H1 (cell line): ENCODE data around the gene DHX58. TPM values are rescaled to one million over a fixed set of nuclear protein-coding genes. Genes with fewer than 3 reads are reported as not detected.

Experiments
- CTCF ChIA-PET: fragments of 300-600 bp; sonication (Branson Sonifier 250); formaldehyde crosslinking; loops from one replicate; lab custom pipeline; 2021; ENCODE audit not compliant: partially characterized antibody; lab: Charles Lee
- POLR2A ChIA-PET: fragments of 300-600 bp; sonication (Branson Sonifier 250); formaldehyde crosslinking; loops from one replicate; lab custom pipeline; 2021; ENCODE audit warnings: inconsistent platforms; ENCODE audit not compliant: partially characterized antibody; lab: Charles Lee
- DNase-seq, 2 experiments: peaks; one replicate each; pipeline versions ENCODE4 v3.0.0 to v3.0.0-alpha.2; 2010 to 2022; ENCODE audit warnings: low spot score in 2 of 2, low read depth in 1 of 2, mixed read lengths in 1 of 2
- FAIRE-seq: peaks from 2 replicates; lab custom pipeline; 2011; peaks lifted over from hg19 to GRCh38; lab: Jason Lieb, UNC
- H2AFZ ChIP-seq: 2 replicates; pipeline ENCODE4 v1.8.1; 2012; ENCODE audit warnings: low read length, inconsistent platforms
- H2AK5ac ChIP-seq: 2 replicates; pipeline ENCODE4 v1.6.1; 2013; ENCODE audit warnings: low read depth, low read length
- H2BK120ac ChIP-seq: replicated peaks from 2 replicates; pipeline ENCODE3; 2013; ENCODE audit warnings: low read depth, low read length, inconsistent platforms
- H2BK12ac ChIP-seq: 2 replicates; pipeline ENCODE4 v1.6.1; 2013; ENCODE audit warnings: low read depth, low read length
- H2BK15ac ChIP-seq: 2 replicates; pipeline ENCODE4 v1.6.1; 2013; ENCODE audit warnings: low read length
- H2BK20ac ChIP-seq: 2 replicates; pipeline ENCODE4 v1.6.1; 2013; ENCODE audit warnings: low read length
- H2BK5ac ChIP-seq: 2 replicates; pipeline ENCODE4 v1.6.1; 2013; ENCODE audit warnings: low read depth, low read length
- H3K14ac ChIP-seq: 2 replicates; pipeline ENCODE4 v1.6.1; 2013; ENCODE audit warnings: inconsistent platforms; ENCODE audit not compliant: insufficient read length
- H3K18ac ChIP-seq: 2 replicates; pipeline ENCODE4 v1.6.1; 2013; ENCODE audit warnings: low read length; ENCODE audit errors: extremely low read depth
- H3K23ac ChIP-seq: 2 replicates; pipeline ENCODE4 v1.6.1; 2013; ENCODE audit warnings: inconsistent platforms; ENCODE audit not compliant: insufficient read length
- H3K23me2 ChIP-seq: 2 replicates; pipeline ENCODE4 v1.6.1; 2013; ENCODE audit warnings: low read depth, low read length
- H3K27ac ChIP-seq: 2 replicates; pipeline ENCODE4 v1.6.1; 2011; ENCODE audit warnings: low read depth, low read length, inconsistent platforms
- H3K27me3 ChIP-seq, 4 experiments: replicated peaks in 1 of 4; 1 replicate in 1 of 4; 2 replicates in 3 of 4; pipeline versions ENCODE4 v1.6.1 to v1.8.1; 2011 to 2013; ENCODE audit warnings: low read length in 3 of 4, mild to moderate bottlenecking in 3 of 4, inconsistent platforms in 2 of 4, mixed read lengths in 2 of 4, moderate library complexity in 1 of 4; ENCODE audit not compliant: control insufficient read depth in 3 of 4, insufficient read depth in 3 of 4; ENCODE audit errors: extremely low read depth in 1 of 4
- H3K36me3 ChIP-seq, 4 experiments: 2 replicates each; pipeline versions ENCODE4 v1.6.1 to v1.8.1; 2011 to 2013; ENCODE audit warnings: mild to moderate bottlenecking in 4 of 4, low read length in 3 of 4, moderate library complexity in 2 of 4, control low read depth in 1 of 4, inconsistent platforms in 1 of 4; ENCODE audit not compliant: insufficient read depth in 4 of 4, control insufficient read depth in 2 of 4
- H3K4ac ChIP-seq: replicated peaks from 2 replicates; pipeline ENCODE3; 2013; ENCODE audit warnings: low read length, low read depth, mixed read lengths, inconsistent platforms; ENCODE audit not compliant: insufficient read length
- H3K4me1 ChIP-seq, 4 experiments: replicated peaks in 1 of 4; 1 replicate in 1 of 4; 2 replicates in 3 of 4; pipeline versions ENCODE4 v1.6.1 to v1.8.1; 2011 to 2013; ENCODE audit warnings: low read length in 3 of 4, inconsistent platforms in 2 of 4, mixed read lengths in 1 of 4; ENCODE audit not compliant: insufficient read depth in 4 of 4, control insufficient read depth in 3 of 4
- H3K4me2 ChIP-seq, 2 experiments: 2 replicates each; pipeline versions ENCODE4 v1.6.1 to v1.8.1; 2011 to 2013; ENCODE audit warnings: low read depth in 2 of 2, low read length in 2 of 2, control low read depth in 1 of 2, inconsistent platforms in 1 of 2, mild to moderate bottlenecking in 1 of 2; ENCODE audit not compliant: insufficient read depth in 1 of 2
- H3K4me3 ChIP-seq, 4 experiments: fragments of 200-600, 300-600 bp in 1 of 4; sonication (generic), shearing (Covaris generic), sonication (Bioruptor Twin) in 1 of 4; 2 replicates each; pipeline versions ENCODE4 v1.5.1 to v1.8.1; 2011 to 2016; ENCODE audit warnings: low read length in 4 of 4, low read depth in 3 of 4, control low read depth in 2 of 4, inconsistent platforms in 2 of 4, mild to moderate bottlenecking in 2 of 4, mixed read lengths in 1 of 4, moderate library complexity in 1 of 4; ENCODE audit not compliant: insufficient read depth in 2 of 4; ENCODE audit errors: extremely low read depth in 1 of 4
- H3K56ac ChIP-seq: replicated peaks from 2 replicates; pipeline ENCODE3; 2013; ENCODE audit warnings: low read depth, mild to moderate bottlenecking, mixed read lengths, low read length, inconsistent platforms; ENCODE audit not compliant: insufficient read length
- H3K79me1 ChIP-seq: 2 replicates; pipeline ENCODE4 v1.6.1; 2013; ENCODE audit warnings: low read depth, low read length, control low read depth
- H3K79me2 ChIP-seq, 2 experiments: 2 replicates each; pipeline versions ENCODE4 v1.6.1 to v1.8.1; 2012 to 2013; ENCODE audit warnings: low read length in 2 of 2, mild to moderate bottlenecking in 2 of 2, inconsistent platforms in 1 of 2; ENCODE audit not compliant: insufficient read depth in 2 of 2, control insufficient read depth in 1 of 2
- H3K9ac ChIP-seq, 4 experiments: replicated peaks in 1 of 4; 1 replicate in 1 of 4; 2 replicates in 3 of 4; pipeline versions ENCODE4 v1.6.1 to v1.8.1; 2011 to 2013; ENCODE audit warnings: low read depth in 3 of 4, low read length in 3 of 4, control low read depth in 2 of 4, mild to moderate bottlenecking in 2 of 4, moderate library complexity in 2 of 4, inconsistent platforms in 1 of 4; ENCODE audit errors: extremely low read depth in 1 of 4
- H3K9me3 ChIP-seq, 2 experiments: 2 replicates each; pipeline versions ENCODE4 v1.6.1 to v1.8.1; 2012 to 2013; ENCODE audit warnings: mild to moderate bottlenecking in 2 of 2, moderate library complexity in 2 of 2, control low read depth in 1 of 2, inconsistent platforms in 1 of 2, low read depth in 1 of 2, low read length in 1 of 2, mixed read lengths in 1 of 2; ENCODE audit not compliant: insufficient read depth in 2 of 2
- H4K20me1 ChIP-seq, 2 experiments: replicated peaks in 1 of 2; 2 replicates each; pipeline versions ENCODE3 to v1.8.1; 2011 to 2013; ENCODE audit warnings: inconsistent platforms in 2 of 2, low read length in 2 of 2, mild to moderate bottlenecking in 1 of 2; ENCODE audit not compliant: insufficient read depth in 2 of 2, control insufficient read depth in 1 of 2
- H4K5ac ChIP-seq: 2 replicates; pipeline ENCODE4 v1.6.1; 2013; ENCODE audit warnings: low read length, low read depth, mixed read lengths, inconsistent platforms; ENCODE audit not compliant: insufficient read length
- H4K8ac ChIP-seq: 2 replicates; pipeline ENCODE4 v1.8.0; 2013; ENCODE audit warnings: mild to moderate bottlenecking, moderate library complexity, low read length, inconsistent platforms; ENCODE audit not compliant: insufficient read depth; ENCODE audit errors: extremely low read depth
- H4K91ac ChIP-seq: replicated peaks from 2 replicates; pipeline ENCODE3; 2013; ENCODE audit warnings: low read length, mixed read lengths, inconsistent platforms; ENCODE audit not compliant: insufficient read length
- EGR1 ChIP-seq: IDR thresholded peaks from 2 replicates; pipeline ENCODE4 v1.6.1; 2011; ENCODE audit warnings: low read depth, low read length, borderline replicate concordance
- JUND ChIP-seq: IDR thresholded peaks from 2 replicates; pipeline ENCODE4 v1.6.1; 2011; ENCODE audit warnings: mild to moderate bottlenecking, improper control_type of control experiment, low read length
- POU5F1 ChIP-seq: IDR thresholded peaks from 2 replicates; pipeline ENCODE4 v1.6.1; 2011; ENCODE audit warnings: low read depth, mild to moderate bottlenecking, low read length, moderate library complexity
- RBBP5 ChIP-seq: IDR thresholded peaks from 2 replicates; pipeline ENCODE4 v1.7.1; 2012; ENCODE audit warnings: low read depth, mild to moderate bottlenecking, inconsistent platforms, low read length, moderate library complexity, borderline replicate concordance
- SRF ChIP-seq: IDR thresholded peaks from 2 replicates; pipeline ENCODE4 v1.6.1; 2011; ENCODE audit warnings: mild to moderate bottlenecking, low read depth, low read length, moderate library complexity
- WGBS, 2 experiments: shearing (Covaris generic) in 1 of 2; methylation state at CpG; one replicate each; pipeline versions ENCODE4 v1.1.6 to v1.1.7; 2013 to 2015; ENCODE audit warnings: low lambda C conversion rate in 2 of 2, mixed read lengths in 2 of 2, inconsistent platforms in 1 of 2, low coverage in 1 of 2, missing lambda C conversion rate in 1 of 2; ENCODE audit not compliant: insufficient replicate concordance in 2 of 2, insufficient coverage in 1 of 2, insufficient read length in 1 of 2; ENCODE audit errors: extremely low coverage in 1 of 2, missing lambda C conversion rate in 1 of 2; 5-methylcytosine and 5-hydroxymethylcytosine counted together
- polyA plus RNA-seq, 7 experiments: library from polyadenylated mRNA; depleted of rRNA in 3 of 7; stranded (reverse) in 5 of 7; unstranded in 2 of 7; fragments of >200 nt in 5 of 7; fragments of 200-250 nt in 2 of 7; gene quantifications; 1 replicate in 5 of 7; 2 replicates in 1 of 7; 4 replicates in 1 of 7; pipeline versions ENCODE4 v1.2.1 to v1.2.3, GENCODE V29; 2011 to 2013; ENCODE audit warnings: missing spikeins in 2 of 7, mixed read lengths in 2 of 7
- total RNA-seq: library from RNA; stranded (reverse); fragmentation: NEBNext Ultra II Directional; extraction: Animal tissue kit (Norgen Biotek cat#: 25700); gene quantifications from 2 replicates; pipeline ENCODE4 v1.2.1, GENCODE V29; 2021
- TF ChIP-seq, protein P1 (sequence below), 3 experiments: IDR thresholded peaks; 1 replicate in 2 of 3; 2 replicates in 1 of 3; pipeline versions ENCODE4 v1.5.1 to v1.6.1; 2011; ENCODE audit warnings: low read length in 3 of 3, mild to moderate bottlenecking in 3 of 3, inconsistent platforms in 2 of 3, low read depth in 1 of 3, moderate library complexity in 1 of 3; ENCODE audit not compliant: insufficient read depth in 1 of 3; ENCODE audit errors: control extremely low read depth in 1 of 3

The DHX58 gene
- total and polyA plus RNA-seq, 2 of the 8 experiments (the other 6 are each of a cell fraction or from before 2014, with no cell fraction given), result 5.6 to 9.9 TPM

DNA sequence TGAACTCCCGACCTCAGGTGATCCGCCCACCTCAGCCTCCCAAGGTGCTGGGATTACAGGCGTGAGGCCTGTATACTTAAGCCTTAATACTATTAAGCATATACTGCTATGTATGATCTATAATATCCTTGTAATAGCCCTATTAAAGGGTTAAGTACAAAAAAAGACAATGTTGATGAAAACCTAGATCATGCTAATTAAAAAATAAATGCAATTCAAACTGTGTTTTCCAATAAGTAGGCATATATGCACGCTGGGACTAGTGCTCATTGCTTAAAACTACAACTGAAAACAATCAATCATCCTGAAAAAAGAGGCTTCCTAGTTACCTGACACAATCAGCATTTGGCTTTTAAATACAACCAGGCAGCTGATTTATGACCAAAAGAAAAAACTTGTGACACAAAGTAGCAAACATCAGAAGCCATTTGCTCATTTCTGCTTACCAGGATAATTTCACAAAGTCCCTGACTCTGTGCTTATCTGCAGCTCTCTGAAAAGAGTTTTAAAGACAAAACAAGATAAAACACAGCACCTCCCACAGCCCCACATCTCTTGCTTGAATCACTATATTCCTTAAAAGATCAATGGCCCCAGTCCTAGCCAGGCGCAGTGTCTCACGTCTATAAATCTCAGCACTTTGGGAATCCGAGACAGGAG, 25.3 kb downstream of the DHX58 start:
- Histone ChIP-seq H4K8ac (no peak overlapping the region), H3K4me3 (no peak overlapping the region), H3K23me2 (no peaks in the 10 kb centered on the region), H3K79me2 (no peaks in the 10 kb centered on the region), H2BK120ac (no peak overlapping the region), H3K36me3 (no peaks in the 10 kb centered on the region), H4K91ac (no peak overlapping the region), H2AK5ac (no peak overlapping the region), H2BK12ac (no peak overlapping the region), H4K20me1 (no peaks in the 10 kb centered on the region), H3K9ac (no peak overlapping the region), H3K23ac (no peak overlapping the region), H3K79me1 (no peaks in the 10 kb centered on the region), H3K4ac (no peak overlapping the region), H3K9me3 (no peaks in the 10 kb centered on the region), H3K56ac (no peak overlapping the region), H4K5ac (no peak overlapping the region), H3K27ac (no peak overlapping the region), H3K4me1 (peaks cover 0 to under 1% (median 0%) of the 10 kb centered on the region in 4 experiments; a peak in 1 of 7 replicates), H3K4me2 (no peak overlapping the region), H3K27me3 (no peaks in the 10 kb centered on the region), H2AFZ (no peak overlapping the region), H2BK5ac (no peak overlapping the region), H2BK20ac (no peak overlapping the region), H2BK15ac (no peak overlapping the region), H3K14ac (no peak overlapping the region), H3K18ac (no peak overlapping the region)
- WGBS, 2 experiments, result 92% methylated on average over 7 of the region's 7 CpGs; no CpG with 5 or more reads in 1 of the 2 experiments
- FAIRE-seq, result no peak
- ChIA-PET CTCF (interaction anchor here (0.6 to 39.4 kb wide), 10 partner anchors 7 to 56 kb away, joined by 3 to 1084 read pairs (median 10); partner anchors contain the start of genes DHX58, DNAJC7, HSPB9 and KAT2A), POLR2A (interaction anchor here (1.7 kb wide), 1 partner anchor 10 kb away, joined by 6 read pairs; no protein-coding TSS in a partner anchor)
- TF ChIP-seq RBBP5 (no peak), SRF (no peak), POU5F1 (no peak), JUND (no peak), EGR1 (no peak)
- TF ChIP-seq, protein P1, sequence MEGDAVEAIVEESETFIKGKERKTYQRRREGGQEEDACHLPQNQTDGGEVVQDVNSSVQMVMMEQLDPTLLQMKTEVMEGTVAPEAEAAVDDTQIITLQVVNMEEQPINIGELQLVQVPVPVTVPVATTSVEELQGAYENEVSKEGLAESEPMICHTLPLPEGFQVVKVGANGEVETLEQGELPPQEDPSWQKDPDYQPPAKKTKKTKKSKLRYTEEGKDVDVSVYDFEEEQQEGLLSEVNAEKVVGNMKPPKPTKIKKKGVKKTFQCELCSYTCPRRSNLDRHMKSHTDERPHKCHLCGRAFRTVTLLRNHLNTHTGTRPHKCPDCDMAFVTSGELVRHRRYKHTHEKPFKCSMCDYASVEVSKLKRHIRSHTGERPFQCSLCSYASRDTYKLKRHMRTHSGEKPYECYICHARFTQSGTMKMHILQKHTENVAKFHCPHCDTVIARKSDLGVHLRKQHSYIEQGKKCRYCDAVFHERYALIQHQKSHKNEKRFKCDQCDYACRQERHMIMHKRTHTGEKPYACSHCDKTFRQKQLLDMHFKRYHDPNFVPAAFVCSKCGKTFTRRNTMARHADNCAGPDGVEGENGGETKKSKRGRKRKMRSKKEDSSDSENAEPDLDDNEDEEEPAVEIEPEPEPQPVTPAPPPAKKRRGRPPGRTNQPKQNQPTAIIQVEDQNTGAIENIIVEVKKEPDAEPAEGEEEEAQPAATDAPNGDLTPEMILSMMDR (IDR thresholded peaks at IDR 0.05; ENCODE audit: control extremely low read depth in 1 of 3, insufficient read depth in 1 of 3, low read depth in 1 of 3, low read length in 3 of 3), result no peak
- no peak for DNase-seq
